GM23338 (cell line): ENCODE data around the gene USP46. TPM values are rescaled to one million over a fixed set of nuclear protein-coding genes. Genes with fewer than 3 reads are reported as not detected.

Source experiments
- ATAC-seq: fragments of 200-7000 bp; cut with Tn5 transposase; 3 replicates; pipeline ENCODE4 v1.9.1; 2020
- DNase-seq: peaks from one replicate; pipeline ENCODE4 v3.0.0-alpha.2; 2015; ENCODE audit warnings: low spot score
- H2AFZ ChIP-seq: fragments of 200-600 bp; sonication (generic); 2 replicates; pipeline ENCODE4 v1.8.0; 2016; ENCODE audit warnings: antibody characterized with exemption, mild to moderate bottlenecking, moderate library complexity
- H3F3A ChIP-seq: fragments of 200-600 bp; sonication (generic); replicated peaks from 2 replicates; pipeline ENCODE4 v1.8.0; 2017; ENCODE audit warnings: antibody characterized with exemption, mixed run types, low read depth
- H3K27ac ChIP-seq: fragments of 200-600 bp; sonication (generic); 2 replicates; pipeline ENCODE4 v1.6.1; 2016; ENCODE audit warnings: low read depth
- H3K27me3 ChIP-seq: fragments of 200-600 bp; sonication (generic); 2 replicates; pipeline ENCODE4 v1.8.0; 2016; ENCODE audit warnings: mild to moderate bottlenecking, mixed run types, moderate library complexity; ENCODE audit not compliant: insufficient read depth
- H3K36me3 ChIP-seq: fragments of 200-600 bp; sonication (generic); 2 replicates; pipeline ENCODE4 v1.8.0; 2016; ENCODE audit warnings: mild to moderate bottlenecking; ENCODE audit not compliant: insufficient read depth
- H3K4me1 ChIP-seq: fragments of 200-600 bp; sonication (generic); 2 replicates; pipeline ENCODE4 v1.8.0; 2016; ENCODE audit warnings: mild to moderate bottlenecking, moderate library complexity; ENCODE audit not compliant: insufficient read depth
- H3K4me2 ChIP-seq: fragments of 200-600 bp; sonication (generic); 2 replicates; pipeline ENCODE4 v1.7.1; 2017; ENCODE audit warnings: mixed run types
- H3K4me3 ChIP-seq: fragments of 200-600 bp; sonication (generic); 2 replicates; pipeline ENCODE4 v1.6.1; 2016; ENCODE audit warnings: mixed run types
- H3K79me2 ChIP-seq: fragments of 200-600 bp; sonication (generic); replicated peaks from 2 replicates; pipeline ENCODE4 v1.8.0; 2017; ENCODE audit warnings: mild to moderate bottlenecking; ENCODE audit not compliant: insufficient read depth
- H3K9me2 ChIP-seq: fragments of 200-600 bp; sonication (generic); 2 replicates; pipeline ENCODE4 v1.8.0; 2017; ENCODE audit not compliant: insufficient read depth
- H4K20me1 ChIP-seq: fragments of 200-600 bp; sonication (generic); replicated peaks from 2 replicates; pipeline ENCODE4 v1.8.0; 2017; ENCODE audit warnings: mild to moderate bottlenecking; ENCODE audit not compliant: insufficient read depth
- H3K27ac Mint-ChIP-seq: 2 replicates; pipeline ENCODE4 v1.8.0; 2020; ENCODE audit warnings: inconsistent platforms, mild to moderate bottlenecking, moderate library complexity, mixed read lengths
- H3K27me3 Mint-ChIP-seq: 3 replicates; pipeline ENCODE4 v1.8.0; 2022; ENCODE audit warnings: low read depth, mild to moderate bottlenecking, moderate library complexity, mixed read lengths, inconsistent platforms; ENCODE audit not compliant: insufficient read depth, poor library complexity
- H3K36me3 Mint-ChIP-seq: 3 replicates; pipeline ENCODE4 v1.8.0; 2021; ENCODE audit warnings: low read depth, mild to moderate bottlenecking, inconsistent platforms, moderate library complexity, mixed read lengths
- H3K4me1 Mint-ChIP-seq: 3 replicates; pipeline ENCODE4 v1.8.0; 2020; ENCODE audit warnings: mild to moderate bottlenecking, inconsistent platforms, mixed read lengths
- H3K4me3 Mint-ChIP-seq: 3 replicates; pipeline ENCODE4 v1.8.0; 2021; ENCODE audit warnings: moderate library complexity, mild to moderate bottlenecking, inconsistent platforms, mixed read lengths
- H3K9me3 Mint-ChIP-seq: 3 replicates; pipeline ENCODE4 v1.8.0; 2020; ENCODE audit warnings: moderate library complexity, mild to moderate bottlenecking, inconsistent platforms, mixed read lengths
- CREB1 ChIP-seq: fragments of 250-450 bp; sonication (Bioruptor Pico); IDR thresholded peaks from 2 replicates; pipeline ENCODE4 v1.5.0; 2020; ENCODE audit warnings: low read depth, mild to moderate bottlenecking, moderate library complexity
- EZH2 ChIP-seq: fragments of 200-600 bp; sonication (generic); IDR thresholded peaks from one replicate; pipeline ENCODE4 v1.8.0; 2017; ENCODE audit warnings: antibody characterized with exemption, mild to moderate bottlenecking, low read depth; ENCODE audit not compliant: unreplicated experiment
- EZH2phosphoT487 ChIP-seq: fragments of 200-600 bp; sonication (generic); IDR thresholded peaks from one replicate; pipeline ENCODE4 v1.8.1; 2018; ENCODE audit warnings: antibody characterized with exemption; ENCODE audit not compliant: unreplicated experiment
- JUNB ChIP-seq: IDR thresholded peaks from one replicate; pipeline ENCODE4 v1.6.1; 2016; ENCODE audit warnings: antibody characterized with exemption; ENCODE audit not compliant: unreplicated experiment
- NANOG ChIP-seq: IDR thresholded peaks from 2 replicates; pipeline ENCODE4 v1.6.1; 2016; ENCODE audit warnings: antibody characterized with exemption, borderline replicate concordance
- POLR2AphosphoS5 ChIP-seq: IDR thresholded peaks from 2 replicates; pipeline ENCODE4 v1.6.1; 2016; ENCODE audit warnings: antibody characterized with exemption, low read depth
- STAT1 ChIP-seq: IDR thresholded peaks from one replicate; pipeline ENCODE4 v1.6.1; 2016; ENCODE audit warnings: antibody characterized with exemption; ENCODE audit not compliant: unreplicated experiment
- ZNF114 ChIP-seq: fragments of 250-450 bp; sonication (Bioruptor Pico); IDR thresholded peaks from 2 replicates; pipeline ENCODE4 v1.5.0; 2020; ENCODE audit warnings: mild to moderate bottlenecking, moderate library complexity
- ZNF331 ChIP-seq: fragments of 250-450 bp; sonication (Bioruptor Pico); IDR thresholded peaks from 2 replicates; pipeline ENCODE4 v1.5.0; 2020; ENCODE audit warnings: low read depth, mild to moderate bottlenecking, moderate library complexity
- ZNF462 ChIP-seq: fragments of 250-450 bp; sonication (Bioruptor Pico); IDR thresholded peaks from 2 replicates; pipeline ENCODE4 v1.5.0; 2020; ENCODE audit warnings: mild to moderate bottlenecking, moderate library complexity
- polyA plus RNA-seq: library from polyadenylated mRNA; unstranded; fragments of >200 nt; fragmentation: Nextera tagmentation; extraction: Ambion mirVana; gene quantifications from 2 replicates; pipeline ENCODE4 v1.2.1, GENCODE V29; 2016
- total RNA-seq: library from RNA; depleted of rRNA; stranded (reverse); fragments of >200 nt; shearing (Covaris generic); gene quantifications from 2 replicates; pipeline ENCODE4 v1.2.3, GENCODE V29; 2014
- TF ChIP-seq, protein P1 (sequence below): IDR thresholded peaks from one replicate; pipeline ENCODE4 v1.6.1; 2018; ENCODE audit warnings: antibody characterized with exemption; ENCODE audit not compliant: unreplicated experiment
- TF ChIP-seq, protein P2 (sequence below), 2 experiments: fragments of 200-600 bp in 1 of 2; sonication (generic) in 1 of 2; conservative IDR thresholded peaks; 2 replicates each; pipeline versions ENCODE4 v1.5.1 to v1.6.1; 2016 to 2017; ENCODE audit warnings: antibody characterized with exemption in 2 of 2, low read depth in 2 of 2, mild to moderate bottlenecking in 2 of 2, moderate library complexity in 1 of 2
- TF ChIP-seq, protein P3 (sequence below): IDR thresholded peaks from 2 replicates; pipeline ENCODE4 v1.6.1; 2016; ENCODE audit warnings: antibody characterized with exemption

The USP46 gene
- total and polyA plus RNA-seq, 2 experiments from 2014 or later = 40.5 to 59.4 TPM

DNA sequence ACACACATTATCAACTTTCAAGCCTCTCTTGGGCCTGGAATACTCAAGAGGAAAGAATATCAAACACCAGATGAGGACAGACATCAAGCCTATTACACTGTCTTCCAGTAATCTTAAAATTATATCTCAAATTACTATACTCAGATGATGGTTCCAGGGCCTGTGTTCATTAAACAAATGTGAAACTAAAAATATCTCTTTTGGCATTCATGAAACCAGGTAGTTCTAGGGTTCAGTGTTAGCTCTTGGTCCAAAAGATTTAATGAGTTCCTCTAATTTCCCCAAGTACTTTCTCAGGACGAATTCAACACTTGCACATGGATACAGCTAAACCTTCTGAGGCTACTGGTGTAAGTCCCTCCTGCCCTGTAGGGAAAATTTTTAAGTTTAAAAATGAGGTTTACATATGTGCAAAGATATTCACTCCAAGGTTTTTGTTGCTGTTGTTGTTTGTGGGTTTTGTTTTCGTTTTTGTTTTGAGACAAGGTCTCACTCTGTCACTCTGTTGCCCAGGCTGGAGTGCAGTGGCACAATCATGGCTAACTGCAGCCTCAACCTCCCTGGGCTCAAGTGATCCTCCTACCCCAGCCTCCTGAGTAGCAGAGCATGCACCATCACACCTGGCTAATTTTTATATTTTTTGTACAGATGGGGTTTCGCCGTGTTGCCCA, 79.4 kb downstream of the USP46 start:
- no peak overlapping the region for H3K4me3 ChIP-seq
- no peaks in the 10 kb centered on the region for H4K20me1 ChIP-seq
- no peak for TF ChIP-seq EZH2phosphoT487
- TF ChIP-seq CREB1 = no peak
- TF ChIP-seq, protein P1, sequence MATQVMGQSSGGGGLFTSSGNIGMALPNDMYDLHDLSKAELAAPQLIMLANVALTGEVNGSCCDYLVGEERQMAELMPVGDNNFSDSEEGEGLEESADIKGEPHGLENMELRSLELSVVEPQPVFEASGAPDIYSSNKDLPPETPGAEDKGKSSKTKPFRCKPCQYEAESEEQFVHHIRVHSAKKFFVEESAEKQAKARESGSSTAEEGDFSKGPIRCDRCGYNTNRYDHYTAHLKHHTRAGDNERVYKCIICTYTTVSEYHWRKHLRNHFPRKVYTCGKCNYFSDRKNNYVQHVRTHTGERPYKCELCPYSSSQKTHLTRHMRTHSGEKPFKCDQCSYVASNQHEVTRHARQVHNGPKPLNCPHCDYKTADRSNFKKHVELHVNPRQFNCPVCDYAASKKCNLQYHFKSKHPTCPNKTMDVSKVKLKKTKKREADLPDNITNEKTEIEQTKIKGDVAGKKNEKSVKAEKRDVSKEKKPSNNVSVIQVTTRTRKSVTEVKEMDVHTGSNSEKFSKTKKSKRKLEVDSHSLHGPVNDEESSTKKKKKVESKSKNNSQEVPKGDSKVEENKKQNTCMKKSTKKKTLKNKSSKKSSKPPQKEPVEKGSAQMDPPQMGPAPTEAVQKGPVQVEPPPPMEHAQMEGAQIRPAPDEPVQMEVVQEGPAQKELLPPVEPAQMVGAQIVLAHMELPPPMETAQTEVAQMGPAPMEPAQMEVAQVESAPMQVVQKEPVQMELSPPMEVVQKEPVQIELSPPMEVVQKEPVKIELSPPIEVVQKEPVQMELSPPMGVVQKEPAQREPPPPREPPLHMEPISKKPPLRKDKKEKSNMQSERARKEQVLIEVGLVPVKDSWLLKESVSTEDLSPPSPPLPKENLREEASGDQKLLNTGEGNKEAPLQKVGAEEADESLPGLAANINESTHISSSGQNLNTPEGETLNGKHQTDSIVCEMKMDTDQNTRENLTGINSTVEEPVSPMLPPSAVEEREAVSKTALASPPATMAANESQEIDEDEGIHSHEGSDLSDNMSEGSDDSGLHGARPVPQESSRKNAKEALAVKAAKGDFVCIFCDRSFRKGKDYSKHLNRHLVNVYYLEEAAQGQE = no peak
- TF ChIP-seq, protein P2, sequence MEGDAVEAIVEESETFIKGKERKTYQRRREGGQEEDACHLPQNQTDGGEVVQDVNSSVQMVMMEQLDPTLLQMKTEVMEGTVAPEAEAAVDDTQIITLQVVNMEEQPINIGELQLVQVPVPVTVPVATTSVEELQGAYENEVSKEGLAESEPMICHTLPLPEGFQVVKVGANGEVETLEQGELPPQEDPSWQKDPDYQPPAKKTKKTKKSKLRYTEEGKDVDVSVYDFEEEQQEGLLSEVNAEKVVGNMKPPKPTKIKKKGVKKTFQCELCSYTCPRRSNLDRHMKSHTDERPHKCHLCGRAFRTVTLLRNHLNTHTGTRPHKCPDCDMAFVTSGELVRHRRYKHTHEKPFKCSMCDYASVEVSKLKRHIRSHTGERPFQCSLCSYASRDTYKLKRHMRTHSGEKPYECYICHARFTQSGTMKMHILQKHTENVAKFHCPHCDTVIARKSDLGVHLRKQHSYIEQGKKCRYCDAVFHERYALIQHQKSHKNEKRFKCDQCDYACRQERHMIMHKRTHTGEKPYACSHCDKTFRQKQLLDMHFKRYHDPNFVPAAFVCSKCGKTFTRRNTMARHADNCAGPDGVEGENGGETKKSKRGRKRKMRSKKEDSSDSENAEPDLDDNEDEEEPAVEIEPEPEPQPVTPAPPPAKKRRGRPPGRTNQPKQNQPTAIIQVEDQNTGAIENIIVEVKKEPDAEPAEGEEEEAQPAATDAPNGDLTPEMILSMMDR (conservative IDR thresholded peaks at IDR 0.05; ENCODE audit: low read depth in 2 of 2) = no peak
- TF ChIP-seq NANOG = no peak
- TF ChIP-seq ZNF114 (CRISPR knock-in tag) = no peak
- TF ChIP-seq, protein P3, sequence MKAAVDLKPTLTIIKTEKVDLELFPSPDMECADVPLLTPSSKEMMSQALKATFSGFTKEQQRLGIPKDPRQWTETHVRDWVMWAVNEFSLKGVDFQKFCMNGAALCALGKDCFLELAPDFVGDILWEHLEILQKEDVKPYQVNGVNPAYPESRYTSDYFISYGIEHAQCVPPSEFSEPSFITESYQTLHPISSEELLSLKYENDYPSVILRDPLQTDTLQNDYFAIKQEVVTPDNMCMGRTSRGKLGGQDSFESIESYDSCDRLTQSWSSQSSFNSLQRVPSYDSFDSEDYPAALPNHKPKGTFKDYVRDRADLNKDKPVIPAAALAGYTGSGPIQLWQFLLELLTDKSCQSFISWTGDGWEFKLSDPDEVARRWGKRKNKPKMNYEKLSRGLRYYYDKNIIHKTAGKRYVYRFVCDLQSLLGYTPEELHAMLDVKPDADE = no peak
- TF ChIP-seq JUNB = no peak
- no peak for TF ChIP-seq ZNF331 (CRISPR knock-in tag)
- no peak for TF ChIP-seq ZNF462 (CRISPR knock-in tag)
- TF ChIP-seq STAT1 = no peak
- no peak for TF ChIP-seq EZH2
- TF ChIP-seq POLR2AphosphoS5 = no peak

More for the DNA sequence above, 79.4 kb downstream of the USP46 start:
- ATAC-seq = no peak
- Mint-ChIP-seq H3K27me3 (peaks cover 3% of the 10 kb centered on the region), H3K27ac (no peak overlapping the region), H3K4me1 (0 out of 3 replicates have a peak, but pooled peaks cover 1% of the 10 kb centered on the region), H3K36me3 (no peaks in the 10 kb centered on the region), H3K9me3 (no peaks in the 10 kb centered on the region), H3K4me3 (no peak overlapping the region)
- H3F3A ChIP-seq = no peaks in the 10 kb centered on the region
- 0 out of 2 replicates have a peak, but pooled peaks cover 3% of the 10 kb centered on the region for H3K9me2 ChIP-seq
- no peak overlapping the region for H3K4me2 ChIP-seq
- no peak for DNase-seq
- no peaks in the 10 kb centered on the region for H3K79me2 ChIP-seq
- H2AFZ ChIP-seq = no peak overlapping the region
- H3K27ac ChIP-seq = no peak overlapping the region
- H3K4me1 ChIP-seq = peaks cover 3% of the 10 kb centered on the region
- H3K36me3 ChIP-seq = no peaks in the 10 kb centered on the region
- no peaks in the 10 kb centered on the region for H3K27me3 ChIP-seq
